Activated T-cell treated with anti-CD3 and anti-CD28 coated beads for 1 hour (primary cell): ENCODE results near the gene DEFB113.

ENCODE experiments used
- DNase-seq: peaks from one replicate; pipeline ENCODE4 v3.0.0-alpha.2; 2020; ENCODE audit warnings: low read depth

DEFB113 gene

DNA sequence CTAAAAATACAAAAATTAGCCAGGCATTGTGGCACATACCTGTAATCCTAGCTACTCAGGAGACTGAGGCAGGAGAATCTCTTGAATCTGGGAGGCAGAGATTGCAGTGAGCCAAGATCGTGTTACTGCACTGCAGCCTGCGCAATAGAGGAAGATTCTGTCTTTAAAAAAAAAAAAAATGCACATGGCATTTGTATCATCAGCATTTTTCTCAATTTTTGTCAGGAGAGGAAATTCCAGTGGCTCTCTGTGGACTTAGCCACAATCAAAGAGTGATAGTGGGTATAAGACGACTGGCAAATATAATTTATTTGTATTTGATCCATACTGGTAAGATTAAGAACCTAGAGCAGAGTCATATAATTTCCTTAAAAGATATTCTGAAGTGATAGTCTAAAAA, 34.0 kb downstream of the DEFB113 start:
- DNase-seq, result no peak

DNA sequence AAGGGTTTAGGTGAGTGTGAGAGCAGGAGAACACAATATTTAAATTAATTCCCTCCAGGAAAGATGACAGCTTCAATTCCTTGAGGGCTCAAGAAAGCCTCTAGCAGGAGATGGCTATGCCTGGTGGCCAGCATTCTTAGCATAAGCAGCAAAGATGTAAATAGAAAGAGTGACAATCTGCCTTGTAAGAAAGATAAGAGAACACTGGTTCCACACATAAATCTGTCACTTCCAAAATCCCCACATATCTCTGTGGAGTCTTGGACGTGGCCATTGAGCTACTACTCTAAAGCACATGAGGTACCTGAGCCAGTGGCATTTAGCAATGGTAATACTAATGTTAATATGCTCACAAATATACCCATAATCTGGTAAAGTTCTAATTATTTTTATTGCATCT, 34.7 kb downstream of the DEFB113 start:
- DNase-seq, result no peak

DNA sequence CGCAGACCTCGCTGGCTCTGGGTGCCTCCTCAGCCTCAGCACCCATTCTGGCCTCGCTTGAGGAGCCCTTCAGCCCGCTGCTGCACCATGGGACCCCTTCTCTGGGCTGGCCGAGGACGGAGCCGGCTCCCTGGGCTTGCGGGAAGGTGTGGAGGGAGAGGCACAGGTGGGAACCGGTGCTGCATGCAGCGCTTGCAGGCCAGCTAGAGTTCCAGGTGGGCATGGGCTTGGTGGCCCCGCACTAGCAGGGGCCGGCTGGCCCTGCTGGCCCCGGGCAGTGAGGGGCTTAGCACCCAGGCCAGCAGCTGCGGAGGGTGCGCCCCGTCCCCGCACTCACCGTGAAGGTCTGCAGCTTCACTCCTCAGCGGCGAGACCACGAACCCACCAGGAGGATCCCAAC, 35.9 kb downstream of the DEFB113 start:
- DNase-seq, result no peak

DNA sequence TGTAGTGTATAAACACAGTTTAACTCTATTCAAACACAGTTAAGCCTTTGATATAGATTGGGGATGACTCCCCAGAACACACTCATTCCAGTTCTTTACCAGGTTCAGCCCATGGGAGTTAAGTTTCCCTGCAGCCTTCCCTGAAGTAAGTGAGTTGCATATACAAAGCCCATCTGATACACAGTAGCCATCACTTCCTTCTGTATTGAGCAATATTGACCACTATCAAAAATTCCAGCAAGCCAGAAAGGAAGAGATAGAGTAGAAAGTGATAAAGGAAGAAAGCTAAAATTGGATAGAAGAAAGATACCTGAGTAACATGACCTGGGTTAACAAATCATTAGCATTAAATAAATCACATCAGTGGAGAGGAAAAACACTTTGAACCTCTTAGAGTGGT, 40.1 kb downstream of the DEFB113 start:
- no peak for DNase-seq

DNA sequence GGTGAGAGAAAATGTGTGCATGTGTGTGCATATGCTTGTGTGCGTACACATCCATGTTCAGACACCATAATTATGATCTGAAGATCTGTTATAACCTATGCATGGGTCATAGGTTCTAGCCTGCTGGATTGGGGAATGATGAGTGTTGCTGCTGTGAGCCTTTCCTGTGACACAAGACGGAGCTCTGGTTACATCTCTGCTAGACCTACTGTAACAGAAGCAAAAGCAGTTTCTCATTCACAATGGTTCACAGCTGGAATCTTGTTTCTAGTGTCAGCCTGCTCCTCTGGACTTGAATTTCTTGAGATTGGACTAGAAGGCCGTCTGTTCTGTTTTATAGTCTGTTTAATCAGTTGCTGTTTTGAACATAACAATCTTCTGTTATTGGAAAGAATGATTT, 45.6 kb downstream of the DEFB113 start:
- no peak for DNase-seq

DNA sequence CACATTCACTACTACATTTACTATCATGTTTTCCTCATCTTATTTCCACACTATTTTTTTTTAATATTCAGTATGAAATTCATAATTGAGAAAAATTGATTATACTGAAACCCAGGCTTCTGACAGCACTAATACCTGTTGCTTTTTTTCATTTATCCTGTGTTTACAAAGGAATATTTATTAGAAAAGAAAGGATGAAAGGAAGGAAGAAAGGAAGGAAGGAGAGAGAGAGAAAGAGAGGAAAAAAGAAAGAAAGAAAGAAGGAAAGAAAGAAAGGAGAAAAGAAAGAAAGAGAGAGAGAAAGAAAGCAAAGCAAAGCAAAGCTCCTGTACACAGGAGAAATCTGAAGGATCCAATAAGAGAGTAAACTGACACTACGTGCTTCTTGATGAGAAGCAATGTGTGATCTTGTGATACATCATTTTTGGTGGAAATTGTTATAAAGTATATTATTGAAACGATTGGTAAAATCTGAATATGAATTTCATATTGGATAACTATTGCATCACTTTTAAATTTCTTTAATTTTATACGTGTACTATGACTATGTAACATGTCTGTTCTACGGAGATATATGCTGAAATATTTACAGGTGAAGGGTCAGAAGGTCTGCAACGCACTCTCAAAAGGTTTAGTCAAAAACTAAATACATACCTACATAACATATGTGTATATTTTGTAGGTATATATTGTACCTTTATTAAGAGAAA, 49.3 kb downstream of the DEFB113 start:
- DNase-seq, result no peak

DNA sequence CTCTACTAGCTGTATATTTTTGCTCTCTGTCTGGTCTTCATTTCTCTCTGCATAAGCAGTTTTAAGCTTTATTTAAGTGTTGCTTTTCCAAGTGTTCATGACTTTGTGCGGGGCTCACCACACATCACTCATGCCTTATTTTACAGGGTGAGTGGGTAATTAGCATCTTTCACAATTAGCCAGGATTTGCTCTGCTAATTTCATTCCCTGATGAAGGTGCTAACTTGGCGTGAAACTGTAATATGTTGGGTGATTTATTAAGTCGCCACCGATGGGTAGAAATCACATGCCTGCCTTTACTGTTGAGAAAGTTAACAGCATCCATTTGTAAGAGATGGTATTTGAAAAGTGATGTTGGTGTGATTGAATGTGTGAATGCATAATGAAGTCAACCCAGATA, 50.2 kb downstream of the DEFB113 start:
- no peak for DNase-seq

DNA sequence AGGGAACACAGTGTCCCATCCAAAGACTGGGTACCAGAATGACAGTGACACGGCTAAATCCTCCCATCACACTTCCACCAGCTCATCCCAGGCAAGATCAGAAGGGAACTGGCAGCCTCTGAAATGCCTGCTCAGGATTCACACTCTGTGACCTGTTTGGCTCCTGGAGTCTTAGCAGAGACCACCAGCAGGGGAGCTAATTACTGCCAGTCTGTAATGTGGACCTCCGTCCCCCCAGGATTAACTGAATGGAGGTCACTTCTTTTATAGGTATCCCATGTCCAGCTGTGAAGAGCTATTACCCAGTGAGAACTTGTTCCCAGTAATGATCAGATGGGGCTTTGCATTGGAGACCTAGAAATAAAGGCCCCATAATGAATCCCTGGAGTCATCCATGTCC, 50.6 kb downstream of the DEFB113 start:
- DNase-seq, result no peak
